GM12878 (cell line): ENCODE data around the gene DUSP22. TPM values are rescaled to one million over a fixed set of nuclear protein-coding genes. Genes with fewer than 3 reads are reported as not detected.

Source experiments
- BACH1 ChIP-seq: fragments of 450-650 bp; IDR thresholded peaks from 2 replicates; pipeline ENCODE4 v1.6.1; 2017; ENCODE audit warnings: mild to moderate bottlenecking, borderline replicate concordance
- BCL11A ChIP-seq: IDR thresholded peaks from 2 replicates; pipeline ENCODE4 v1.6.1; 2011; ENCODE audit warnings: low read depth, low read length
- CBFB ChIP-seq: IDR thresholded peaks from 2 replicates; pipeline ENCODE4 v1.6.1; 2016; ENCODE audit warnings: antibody characterized with exemption, low read depth
- CHD1 ChIP-seq: IDR thresholded peaks from 2 replicates; pipeline ENCODE4 v1.6.1; 2012; ENCODE audit warnings: low read depth, low read length, improper control_type of control experiment
- CREB1 ChIP-seq: IDR thresholded peaks from 2 replicates; pipeline ENCODE4 v1.6.1; 2012; ENCODE audit warnings: low read depth, mild to moderate bottlenecking, inconsistent platforms
- JUNB ChIP-seq: IDR thresholded peaks from 2 replicates; pipeline ENCODE4 v1.6.1; 2016; ENCODE audit warnings: antibody characterized with exemption, mild to moderate bottlenecking
- KAT2A ChIP-seq: conservative IDR thresholded peaks from 2 replicates; pipeline ENCODE4 v1.6.1; 2011; ENCODE audit warnings: low read depth, low read length; ENCODE audit not compliant: control insufficient read depth
- KDM1A ChIP-seq: fragments of 200-600 bp; sonication (generic); IDR thresholded peaks from 2 replicates; pipeline ENCODE4 v1.6.1; 2016; ENCODE audit warnings: borderline replicate concordance
- LARP7 ChIP-seq: fragments of 450-650 bp; IDR thresholded peaks from 2 replicates; pipeline ENCODE4 v1.6.1; 2017; ENCODE audit warnings: mild to moderate bottlenecking
- MLLT1 ChIP-seq: fragments of 450-650 bp; IDR thresholded peaks from 2 replicates; pipeline ENCODE4 v1.6.1; 2016; ENCODE audit warnings: mild to moderate bottlenecking
- NR2C1 ChIP-seq: fragments of 450-650 bp; IDR thresholded peaks from 2 replicates; pipeline ENCODE4 v1.6.1; 2017; ENCODE audit warnings: antibody characterized with exemption, mild to moderate bottlenecking, moderate library complexity
- NRF1 ChIP-seq: conservative IDR thresholded peaks from 2 replicates; pipeline ENCODE4 v1.6.1; 2011; ENCODE audit warnings: mild to moderate bottlenecking, low read depth, low read length, improper control_type of control experiment
- PAX5 ChIP-seq: IDR thresholded peaks from 2 replicates; pipeline ENCODE4 v1.6.1; 2011; ENCODE audit warnings: low read depth, low read length, borderline replicate concordance
- RAD21 ChIP-seq: IDR thresholded peaks from 2 replicates; pipeline ENCODE4 v1.6.1; 2011; ENCODE audit warnings: mild to moderate bottlenecking, low read depth, low read length, moderate library complexity; ENCODE audit not compliant: insufficient read depth
- RELA ChIP-seq: fragments of 450-650 bp; IDR thresholded peaks from 2 replicates; pipeline ENCODE4 v1.8.0; 2014; ENCODE audit warnings: borderline replicate concordance; ENCODE audit not compliant: partially characterized antibody
- SIX5 ChIP-seq: IDR thresholded peaks from 2 replicates; pipeline ENCODE4 v1.6.1; 2011; ENCODE audit warnings: mild to moderate bottlenecking, low read depth, low read length, moderate library complexity; ENCODE audit not compliant: severe bottlenecking
- SMARCA5 ChIP-seq: fragments of 450-650 bp; IDR thresholded peaks from 2 replicates; pipeline ENCODE4 v1.6.1; 2017; ENCODE audit warnings: mild to moderate bottlenecking
- SRF ChIP-seq, 2 experiments: IDR thresholded peaks; 2 replicates each; pipeline ENCODE4 v1.6.1; 2011; ENCODE audit warnings: low read depth in 2 of 2, low read length in 2 of 2, mild to moderate bottlenecking in 1 of 2, moderate library complexity in 1 of 2
- ZNF384 ChIP-seq: IDR thresholded peaks from 2 replicates; pipeline ENCODE4 v1.6.1; 2012; ENCODE audit warnings: low read depth, mild to moderate bottlenecking, low read length, improper control_type of control experiment, borderline replicate concordance
- ZNF687 ChIP-seq: fragments of 450-650 bp; IDR thresholded peaks from 2 replicates; pipeline ENCODE4 v1.6.1; 2017; ENCODE audit warnings: mild to moderate bottlenecking, moderate library complexity
- polyA plus RNA-seq, 11 experiments: library from polyadenylated mRNA; depleted of rRNA in 4 of 11; unstranded in 6 of 11; stranded (reverse) in 5 of 11; fragments of >200 nt; fragmentation: Nextera tagmentation in 4 of 11; fragmentation: Illumina TruSeq in 1 of 11; extraction: Ambion mirVana in 4 of 11; extraction: Trizol in 1 of 11; gene quantifications; 1 replicate in 1 of 11; 2 replicates in 10 of 11; pipeline versions ENCODE4 v1.2.1 to v1.2.3, GENCODE V29; 2011 to 2016; ENCODE audit warnings: inconsistent platforms in 2 of 11, missing spikeins in 2 of 11, low read depth in 1 of 11
- total RNA-seq, 4 experiments: library from RNA; depleted of rRNA in 3 of 4; stranded (reverse); fragments of >200 nt in 3 of 4; fragmentation: Illumina TruSeq in 1 of 4; extraction: Trizol in 1 of 4; gene quantifications; 2 replicates each; pipeline versions ENCODE4 v1.2.1 to v1.2.3, GENCODE V29; 2013 to 2021
- TF ChIP-seq, protein P1 (sequence below): IDR thresholded peaks from 2 replicates; pipeline ENCODE4 v1.6.1; 2012; ENCODE audit warnings: mild to moderate bottlenecking, low read depth, low read length
- TF ChIP-seq, protein P2 (sequence below): IDR thresholded peaks from 2 replicates; pipeline ENCODE4 v1.6.1; 2012; ENCODE audit warnings: low read depth, low read length, improper control_type of control experiment

Gene DUSP22
- total and polyA plus RNA-seq, 10 of the 15 experiments (the other 5 are each of a cell fraction or from before 2014, with no cell fraction given) = 78.9 to 156 (median 107) TPM

- TF ChIP-seq ZNF687 = peak; percentile 86
- no peak for TF ChIP-seq NRF1
- TF ChIP-seq SIX5 = no peak
- 0 out of 2 replicates have a peak, but pooled peaks have one; percentile 44 for TF ChIP-seq NR2C1
- TF ChIP-seq, protein P1, sequence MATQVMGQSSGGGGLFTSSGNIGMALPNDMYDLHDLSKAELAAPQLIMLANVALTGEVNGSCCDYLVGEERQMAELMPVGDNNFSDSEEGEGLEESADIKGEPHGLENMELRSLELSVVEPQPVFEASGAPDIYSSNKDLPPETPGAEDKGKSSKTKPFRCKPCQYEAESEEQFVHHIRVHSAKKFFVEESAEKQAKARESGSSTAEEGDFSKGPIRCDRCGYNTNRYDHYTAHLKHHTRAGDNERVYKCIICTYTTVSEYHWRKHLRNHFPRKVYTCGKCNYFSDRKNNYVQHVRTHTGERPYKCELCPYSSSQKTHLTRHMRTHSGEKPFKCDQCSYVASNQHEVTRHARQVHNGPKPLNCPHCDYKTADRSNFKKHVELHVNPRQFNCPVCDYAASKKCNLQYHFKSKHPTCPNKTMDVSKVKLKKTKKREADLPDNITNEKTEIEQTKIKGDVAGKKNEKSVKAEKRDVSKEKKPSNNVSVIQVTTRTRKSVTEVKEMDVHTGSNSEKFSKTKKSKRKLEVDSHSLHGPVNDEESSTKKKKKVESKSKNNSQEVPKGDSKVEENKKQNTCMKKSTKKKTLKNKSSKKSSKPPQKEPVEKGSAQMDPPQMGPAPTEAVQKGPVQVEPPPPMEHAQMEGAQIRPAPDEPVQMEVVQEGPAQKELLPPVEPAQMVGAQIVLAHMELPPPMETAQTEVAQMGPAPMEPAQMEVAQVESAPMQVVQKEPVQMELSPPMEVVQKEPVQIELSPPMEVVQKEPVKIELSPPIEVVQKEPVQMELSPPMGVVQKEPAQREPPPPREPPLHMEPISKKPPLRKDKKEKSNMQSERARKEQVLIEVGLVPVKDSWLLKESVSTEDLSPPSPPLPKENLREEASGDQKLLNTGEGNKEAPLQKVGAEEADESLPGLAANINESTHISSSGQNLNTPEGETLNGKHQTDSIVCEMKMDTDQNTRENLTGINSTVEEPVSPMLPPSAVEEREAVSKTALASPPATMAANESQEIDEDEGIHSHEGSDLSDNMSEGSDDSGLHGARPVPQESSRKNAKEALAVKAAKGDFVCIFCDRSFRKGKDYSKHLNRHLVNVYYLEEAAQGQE = no peak
- TF ChIP-seq CHD1 = no peak
- no peak for TF ChIP-seq ZNF384
- TF ChIP-seq CREB1 = no peak
- peak; percentile 91; the same call in 1 of the 2 replicates for TF ChIP-seq BACH1
- TF ChIP-seq RAD21 = 0 out of 2 replicates have a peak, but pooled peaks have one; percentile 32
- TF ChIP-seq MLLT1 = peak; percentile 87
- TF ChIP-seq CBFB = peak; percentile 20; the same call in 1 of the 2 replicates
- peak in 1 of 2 experiments; percentile 59; a peak in 1 of 4 replicates for TF ChIP-seq SRF (IDR thresholded peaks at IDR 0.05; ENCODE audit: low read depth in 2 of 2, low read length in 2 of 2)
- TF ChIP-seq, protein P2, sequence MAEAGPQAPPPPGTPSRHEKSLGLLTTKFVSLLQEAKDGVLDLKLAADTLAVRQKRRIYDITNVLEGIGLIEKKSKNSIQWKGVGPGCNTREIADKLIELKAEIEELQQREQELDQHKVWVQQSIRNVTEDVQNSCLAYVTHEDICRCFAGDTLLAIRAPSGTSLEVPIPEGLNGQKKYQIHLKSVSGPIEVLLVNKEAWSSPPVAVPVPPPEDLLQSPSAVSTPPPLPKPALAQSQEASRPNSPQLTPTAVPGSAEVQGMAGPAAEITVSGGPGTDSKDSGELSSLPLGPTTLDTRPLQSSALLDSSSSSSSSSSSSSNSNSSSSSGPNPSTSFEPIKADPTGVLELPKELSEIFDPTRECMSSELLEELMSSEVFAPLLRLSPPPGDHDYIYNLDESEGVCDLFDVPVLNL = no peak
- TF ChIP-seq PAX5 = peak; percentile 94
- TF ChIP-seq LARP7 = no peak
- no peak; the same call in 1 of the 2 replicates for TF ChIP-seq SMARCA5
- TF ChIP-seq JUNB = peak; percentile 98
- no peak for TF ChIP-seq KAT2A
- TF ChIP-seq KDM1A = no peak
- TF ChIP-seq RELA = peak; percentile 34
- peak; percentile 76; the same call in 1 of the 2 replicates for TF ChIP-seq BCL11A
Observed at GRCh38 chr6:328136-328670, 35.9 kb downstream of the DUSP22 start (continued).
